Renal cortical epithelial cell (primary cell): ENCODE measurements around the gene OPCML. TPM values are rescaled to one million over a fixed set of nuclear protein-coding genes. Genes with fewer than 3 reads are reported as not detected.

Experiments
- DNase-seq: peaks from one replicate; pipeline ENCODE4 v3.0.0-alpha.2; 2011; ENCODE audit warnings: low read depth
- total RNA-seq: library from RNA; depleted of rRNA; stranded (reverse); fragments of >200 nt; gene quantifications from 2 replicates; pipeline ENCODE4 v1.2.3, GENCODE V29; 2014

The OPCML gene
- total RNA-seq, 1 donor from 2014 or later: not detected

DNA sequence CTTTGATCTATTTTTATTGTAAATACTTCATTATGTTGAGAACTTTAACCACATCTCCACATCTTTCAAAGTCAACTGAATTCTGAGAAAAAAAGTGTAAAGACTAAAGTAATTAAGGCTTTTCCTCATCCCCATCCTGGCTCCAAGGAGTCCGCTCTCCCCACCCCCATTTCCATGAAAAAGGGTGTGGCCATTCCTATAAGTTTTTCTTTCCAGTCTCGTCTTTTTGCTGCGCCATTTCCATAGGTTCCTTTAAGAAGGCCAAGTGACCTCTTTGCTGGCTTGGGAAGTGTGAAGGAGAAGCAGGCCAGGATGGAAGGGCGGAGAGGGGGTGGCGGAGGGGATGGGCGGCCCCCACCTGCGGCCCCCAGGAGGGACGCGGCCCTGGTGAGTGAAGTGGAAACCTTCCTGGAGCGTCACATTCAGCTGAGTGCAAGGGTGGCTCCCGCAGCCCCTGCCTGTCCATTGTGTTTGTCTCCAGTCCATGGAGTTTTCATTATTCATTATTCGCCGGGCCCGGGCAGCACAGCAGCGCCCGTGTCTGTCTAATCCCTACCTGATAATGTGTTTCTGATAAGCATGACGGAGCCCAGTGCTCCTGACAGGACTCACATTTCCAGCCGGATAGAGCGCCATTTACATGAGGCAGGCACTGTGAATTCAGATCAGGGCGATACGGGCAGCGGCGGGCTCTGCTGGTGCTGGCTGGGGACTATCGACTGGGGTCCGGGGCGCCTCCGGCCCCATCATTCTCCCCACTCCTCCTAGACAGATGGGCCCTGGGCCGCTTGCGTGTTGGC is 739.8 kb downstream of the OPCML start:
- no peak for DNase-seq

DNA sequence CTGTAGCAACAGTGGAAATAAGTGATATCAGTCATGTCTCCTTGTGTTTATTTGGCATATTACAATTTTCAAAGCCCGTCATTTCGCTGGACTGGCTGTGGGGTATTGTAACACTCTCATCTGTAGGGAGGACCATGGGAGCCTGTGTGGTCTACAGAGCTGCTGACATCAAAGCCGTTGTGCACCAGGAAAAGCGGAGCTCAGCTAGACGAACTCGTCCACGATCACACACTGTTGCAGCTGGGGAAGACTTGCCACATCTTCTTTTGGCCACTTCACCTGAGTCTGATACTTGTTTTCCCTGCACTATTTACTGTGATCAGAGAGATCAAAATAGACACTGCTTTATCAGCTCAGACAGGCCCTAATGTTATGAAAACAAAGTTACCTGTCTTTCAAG is 741.3 kb downstream of the OPCML start:
- no peak for DNase-seq

GRCh38 chr11:132790466-132790865 is 741.8 kb downstream of the OPCML start:
- no peak for DNase-seq

- no peak for DNase-seq
These were observed 743.4 kb downstream of the OPCML start for GRCh38 chr11:132788816-132789325.

- DNase-seq: no peak
These were observed 746.4 kb downstream of the OPCML start for GRCh38 chr11:132785878-132786277.

DNA sequence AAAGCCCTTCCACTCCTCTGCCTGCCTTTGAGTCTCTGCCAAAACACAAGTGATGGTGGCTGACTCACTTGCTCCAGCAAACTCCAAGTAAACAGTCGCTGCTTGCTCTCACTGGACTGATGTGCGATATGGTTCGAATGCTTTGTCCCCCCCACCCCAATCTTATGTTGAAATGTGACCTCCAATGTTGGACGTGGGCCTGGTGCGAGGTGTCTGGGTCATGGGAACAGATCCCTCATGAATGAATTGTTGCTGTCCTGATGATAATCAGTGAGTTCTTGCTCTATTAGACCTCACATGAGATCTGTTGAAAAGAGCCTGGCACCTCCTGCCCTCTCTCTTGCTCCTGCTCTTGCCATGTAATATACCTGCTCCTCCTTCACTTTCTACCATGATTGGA is 747.9 kb downstream of the OPCML start:
- DNase-seq: no peak

- no peak for DNase-seq
These were observed 750.2 kb downstream of the OPCML start for GRCh38 chr11:132782102-132782501.

GRCh38 chr11:132780046-132780445 is 752.3 kb downstream of the OPCML start:
- no peak for DNase-seq

DNA sequence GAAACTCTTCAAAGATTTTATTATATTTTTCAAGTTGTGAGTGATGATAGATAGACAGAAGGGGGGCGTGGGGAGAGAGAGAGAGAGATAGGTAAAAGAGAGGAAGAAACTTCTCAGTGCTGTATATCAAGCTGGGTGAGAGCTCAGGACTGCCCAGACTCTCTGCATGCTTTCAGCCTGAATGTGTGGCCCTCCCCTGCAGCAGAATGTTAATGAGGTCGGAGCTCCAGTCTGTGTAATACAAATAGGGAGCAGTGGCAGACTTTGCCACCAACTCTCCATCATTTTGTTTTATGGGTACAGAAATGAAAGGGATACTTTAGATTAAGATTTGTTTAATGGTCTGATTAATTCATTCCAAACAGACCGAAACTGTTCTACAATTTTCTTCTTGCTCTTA is 752.8 kb downstream of the OPCML start:
- no peak for DNase-seq

DNA sequence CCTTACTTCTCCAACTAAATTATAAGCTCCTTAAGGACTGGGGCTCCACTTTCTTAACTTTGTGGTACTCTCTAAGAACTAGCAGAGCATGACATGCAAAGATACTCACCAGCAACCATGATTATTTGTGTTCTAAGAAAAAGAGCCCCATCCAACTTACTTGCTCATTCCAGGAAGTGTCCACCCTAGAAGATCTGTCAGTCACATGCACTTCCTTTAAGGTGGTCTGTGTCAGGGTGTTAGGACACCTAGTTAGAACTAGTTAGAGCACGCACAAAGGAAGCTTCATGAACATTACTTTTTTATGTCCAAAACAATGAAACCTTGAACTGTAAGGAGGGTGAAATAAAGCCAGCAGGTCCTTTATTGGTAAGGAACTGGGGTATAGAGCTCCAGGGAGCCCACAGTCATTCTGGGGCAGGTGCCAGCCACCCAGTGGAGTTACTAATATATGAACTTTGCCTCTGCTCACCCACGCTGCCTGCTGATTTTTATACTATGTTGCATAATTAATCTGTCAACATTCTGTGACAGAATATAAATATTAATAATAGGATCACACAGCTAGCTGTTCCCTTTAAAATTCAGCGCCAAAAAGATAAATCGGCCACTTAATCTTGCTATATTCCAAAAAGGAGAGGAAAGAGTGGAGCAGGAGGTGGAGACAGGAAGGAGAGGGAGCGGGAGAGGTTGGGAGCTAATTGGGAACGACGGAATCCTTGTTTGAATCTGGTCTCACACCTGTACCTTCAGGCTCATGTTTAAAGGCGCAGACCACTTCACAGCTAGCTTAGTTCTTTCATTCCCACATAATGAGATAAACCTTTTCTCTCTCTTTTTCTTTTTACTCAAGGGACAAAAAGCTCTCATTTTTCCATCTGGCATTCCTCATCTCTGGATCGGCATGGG is 755.0 kb downstream of the OPCML start:
- DNase-seq: no peak

DNA sequence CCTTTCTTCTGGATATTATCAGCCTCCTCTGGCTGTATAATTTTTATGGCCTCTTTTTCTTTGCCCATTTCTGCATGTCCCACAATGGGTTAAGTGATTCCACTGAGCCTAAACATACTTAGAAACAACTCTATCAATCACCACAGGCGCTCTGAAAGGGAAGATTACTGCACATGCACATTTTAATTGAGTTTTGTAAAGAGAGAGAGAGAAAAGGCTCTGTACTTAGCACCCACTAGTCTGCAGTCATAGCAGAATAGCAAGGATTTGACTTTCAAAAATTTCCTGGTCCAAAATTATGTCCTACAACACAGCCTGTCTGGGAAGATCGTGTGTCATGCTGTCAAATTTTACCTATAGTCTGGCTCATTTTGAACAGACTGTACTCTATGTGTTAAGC is 758.5 kb downstream of the OPCML start:
- DNase-seq: no peak

GRCh38 chr11:132772703-132773545 is 759.4 kb downstream of the OPCML start:
- DNase-seq: no peak

DNA sequence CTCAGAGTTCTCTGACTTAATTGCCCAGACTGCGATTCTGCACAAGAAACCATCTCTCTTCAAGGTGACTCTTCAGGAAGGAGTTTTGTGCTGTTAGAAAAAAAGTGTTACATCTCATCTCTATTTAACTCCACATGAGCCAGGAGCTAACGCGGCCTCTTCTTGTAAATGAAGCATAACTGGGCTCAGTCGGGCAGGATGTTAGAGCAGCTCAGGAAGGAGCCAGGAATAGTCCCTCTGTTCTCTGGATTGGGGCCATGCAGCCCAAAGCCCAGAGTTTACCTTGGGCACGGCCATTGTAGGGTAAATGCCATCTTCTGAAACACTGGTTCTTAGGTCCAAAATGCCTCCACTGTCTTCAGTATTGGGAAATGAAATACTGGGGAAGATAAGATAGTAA is 760.6 kb downstream of the OPCML start:
- no peak for DNase-seq

- DNase-seq: no peak
These were observed 761.3 kb downstream of the OPCML start for GRCh38 chr11:132770829-132771530.

DNA sequence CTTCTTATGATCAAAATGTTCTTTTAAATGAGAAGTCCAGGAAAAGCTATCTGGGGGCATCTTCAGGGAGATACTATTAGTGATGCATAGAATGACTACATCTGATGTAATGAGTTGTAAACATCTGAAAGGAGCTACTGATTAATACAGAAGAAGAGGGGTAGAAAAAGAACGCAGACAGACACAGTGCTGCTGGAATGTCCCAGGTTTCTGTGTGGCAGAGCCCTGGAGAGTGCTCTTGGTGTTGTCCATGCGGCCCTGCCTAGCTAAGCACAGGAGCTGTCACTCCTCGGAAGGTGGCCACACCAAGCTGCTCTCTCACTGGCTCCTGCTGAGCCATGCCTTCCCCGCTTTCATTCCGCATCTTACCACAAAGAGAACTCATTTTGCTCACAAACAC is 768.8 kb downstream of the OPCML start:
- no peak for DNase-seq

GRCh38 chr11:132755934-132756333 is 776.4 kb downstream of the OPCML start:
- DNase-seq: no peak

GRCh38 chr11:132751516-132752250 is 780.6 kb downstream of the OPCML start:
- DNase-seq: no peak

GRCh38 chr11:132746305-132746704 is 786.0 kb downstream of the OPCML start:
- DNase-seq: no peak

DNA sequence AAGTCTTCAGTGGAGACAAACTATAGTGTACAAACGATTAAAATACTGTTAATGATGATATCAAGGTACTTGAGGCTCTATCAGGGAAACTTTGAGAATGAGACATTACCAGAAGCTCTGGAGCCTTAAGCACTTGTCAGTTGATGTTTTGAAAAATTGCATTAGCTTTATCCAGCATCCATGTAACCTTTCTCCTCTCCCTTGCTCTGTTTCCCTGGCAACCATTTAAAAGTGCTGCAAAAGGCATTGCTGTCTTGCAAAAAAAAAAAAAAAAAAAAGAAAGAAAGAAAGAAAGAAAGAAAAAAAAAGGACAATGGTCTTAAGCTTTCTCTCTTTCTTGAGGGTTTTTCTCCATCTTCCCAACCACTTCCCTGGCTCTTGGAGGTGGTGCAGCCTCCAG is 787.0 kb downstream of the OPCML start:
- no peak for DNase-seq

- no peak for DNase-seq
These were observed 787.5 kb downstream of the OPCML start for GRCh38 chr11:132744771-132745170.
